Measurements from ENCODE around the gene RAB44. TPM values are rescaled to one million over a fixed set of nuclear protein-coding genes. Genes with fewer than 3 reads are reported as not detected.

RAB44 gene
- polyA plus RNA-seq, 1 of the 3 experiments (the other 2 are of a cell fraction) = 0.12 TPM

DNA sequence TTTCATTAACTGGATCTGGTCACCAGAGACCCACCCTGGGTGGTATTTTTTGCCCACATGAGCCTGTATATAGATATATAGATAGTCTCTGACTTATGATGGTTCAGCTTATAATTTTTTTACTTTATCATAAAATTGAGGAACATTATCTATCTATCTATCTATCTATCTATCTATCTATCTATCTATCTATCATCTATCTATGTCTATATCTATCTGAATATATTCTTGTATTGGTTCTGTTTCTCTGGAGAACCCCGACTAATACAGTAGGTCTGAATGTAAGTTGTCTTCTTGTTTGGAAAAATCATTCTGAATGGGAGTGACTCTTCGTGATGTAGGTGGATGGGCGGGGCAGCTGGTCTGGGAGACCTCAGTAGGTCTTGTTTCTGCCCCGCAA, 32.4 kb upstream of the RAB44 start:
- no peak for DNase-seq
- TF ChIP-seq NRF1 (IDR thresholded peaks at IDR 0.05; ENCODE audit: low read depth, low read length) (no peak), JUND (IDR thresholded peaks at IDR 0.05) (no peak), CTCF (IDR thresholded peaks at IDR 0.05) (no peak), RAD21 (IDR thresholded peaks at IDR 0.05; ENCODE audit: low read length) (no peak), CHD2 (IDR thresholded peaks at IDR 0.05; ENCODE audit: low read length, partially characterized antibody) (no peak), SMC3 (IDR thresholded peaks at IDR 0.05; ENCODE audit: low read depth, low read length) (no peak), RCOR1 (IDR thresholded peaks at IDR 0.05; ENCODE audit: low read length) (no peak), EP300 (IDR thresholded peaks at IDR 0.05; ENCODE audit: borderline replicate concordance in 1 of 2, low read depth in 1 of 2, low read length in 1 of 2) (no peak), MEF2A (IDR thresholded peaks at IDR 0.05; ENCODE audit: borderline replicate concordance, low read depth) (no peak), YY1 (IDR thresholded peaks at IDR 0.05; ENCODE audit: low read depth) (no peak)
- TF ChIP-seq, protein P1, sequence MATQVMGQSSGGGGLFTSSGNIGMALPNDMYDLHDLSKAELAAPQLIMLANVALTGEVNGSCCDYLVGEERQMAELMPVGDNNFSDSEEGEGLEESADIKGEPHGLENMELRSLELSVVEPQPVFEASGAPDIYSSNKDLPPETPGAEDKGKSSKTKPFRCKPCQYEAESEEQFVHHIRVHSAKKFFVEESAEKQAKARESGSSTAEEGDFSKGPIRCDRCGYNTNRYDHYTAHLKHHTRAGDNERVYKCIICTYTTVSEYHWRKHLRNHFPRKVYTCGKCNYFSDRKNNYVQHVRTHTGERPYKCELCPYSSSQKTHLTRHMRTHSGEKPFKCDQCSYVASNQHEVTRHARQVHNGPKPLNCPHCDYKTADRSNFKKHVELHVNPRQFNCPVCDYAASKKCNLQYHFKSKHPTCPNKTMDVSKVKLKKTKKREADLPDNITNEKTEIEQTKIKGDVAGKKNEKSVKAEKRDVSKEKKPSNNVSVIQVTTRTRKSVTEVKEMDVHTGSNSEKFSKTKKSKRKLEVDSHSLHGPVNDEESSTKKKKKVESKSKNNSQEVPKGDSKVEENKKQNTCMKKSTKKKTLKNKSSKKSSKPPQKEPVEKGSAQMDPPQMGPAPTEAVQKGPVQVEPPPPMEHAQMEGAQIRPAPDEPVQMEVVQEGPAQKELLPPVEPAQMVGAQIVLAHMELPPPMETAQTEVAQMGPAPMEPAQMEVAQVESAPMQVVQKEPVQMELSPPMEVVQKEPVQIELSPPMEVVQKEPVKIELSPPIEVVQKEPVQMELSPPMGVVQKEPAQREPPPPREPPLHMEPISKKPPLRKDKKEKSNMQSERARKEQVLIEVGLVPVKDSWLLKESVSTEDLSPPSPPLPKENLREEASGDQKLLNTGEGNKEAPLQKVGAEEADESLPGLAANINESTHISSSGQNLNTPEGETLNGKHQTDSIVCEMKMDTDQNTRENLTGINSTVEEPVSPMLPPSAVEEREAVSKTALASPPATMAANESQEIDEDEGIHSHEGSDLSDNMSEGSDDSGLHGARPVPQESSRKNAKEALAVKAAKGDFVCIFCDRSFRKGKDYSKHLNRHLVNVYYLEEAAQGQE (IDR thresholded peaks at IDR 0.05; ENCODE audit: low read depth, low read length) = no peak
- TF ChIP-seq, protein P2, sequence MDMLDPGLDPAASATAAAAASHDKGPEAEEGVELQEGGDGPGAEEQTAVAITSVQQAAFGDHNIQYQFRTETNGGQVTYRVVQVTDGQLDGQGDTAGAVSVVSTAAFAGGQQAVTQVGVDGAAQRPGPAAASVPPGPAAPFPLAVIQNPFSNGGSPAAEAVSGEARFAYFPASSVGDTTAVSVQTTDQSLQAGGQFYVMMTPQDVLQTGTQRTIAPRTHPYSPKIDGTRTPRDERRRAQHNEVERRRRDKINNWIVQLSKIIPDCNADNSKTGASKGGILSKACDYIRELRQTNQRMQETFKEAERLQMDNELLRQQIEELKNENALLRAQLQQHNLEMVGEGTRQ (IDR thresholded peaks at IDR 0.05; ENCODE audit: borderline replicate concordance, low read depth, low read length) = no peak
- TF ChIP-seq, protein P3, sequence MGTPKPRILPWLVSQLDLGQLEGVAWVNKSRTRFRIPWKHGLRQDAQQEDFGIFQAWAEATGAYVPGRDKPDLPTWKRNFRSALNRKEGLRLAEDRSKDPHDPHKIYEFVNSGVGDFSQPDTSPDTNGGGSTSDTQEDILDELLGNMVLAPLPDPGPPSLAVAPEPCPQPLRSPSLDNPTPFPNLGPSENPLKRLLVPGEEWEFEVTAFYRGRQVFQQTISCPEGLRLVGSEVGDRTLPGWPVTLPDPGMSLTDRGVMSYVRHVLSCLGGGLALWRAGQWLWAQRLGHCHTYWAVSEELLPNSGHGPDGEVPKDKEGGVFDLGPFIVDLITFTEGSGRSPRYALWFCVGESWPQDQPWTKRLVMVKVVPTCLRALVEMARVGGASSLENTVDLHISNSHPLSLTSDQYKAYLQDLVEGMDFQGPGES (IDR thresholded peaks at IDR 0.05; ENCODE audit: low read depth, low read length) = no peak
- Histone ChIP-seq H3K36me3 (replicated peaks in 1 of 2; ENCODE audit: control insufficient read depth in 1 of 2, insufficient read depth in 2 of 2, low read length in 1 of 2) (no peaks in the 10 kb centered on the region), H2AFZ (ENCODE audit: low read depth) (no peak overlapping the region), H3K4me3 (ENCODE audit: low read depth in 2 of 2, low read length in 1 of 2) (no peak overlapping the region), H3K4me1 (ENCODE audit: control insufficient read depth in 1 of 2, insufficient read depth in 2 of 2, low read depth in 1 of 2, low read length in 1 of 2) (peaks cover 19 to 24% of the 10 kb centered on the region in 2 experiments), H3K9me2 (no peaks in the 10 kb centered on the region), H3K27me3 (ENCODE audit: insufficient read depth) (no peaks in the 10 kb centered on the region), H3K9ac (no peak overlapping the region), H3K9me3 (no peaks in the 10 kb centered on the region), H4K20me1 (ENCODE audit: insufficient read depth) (no peaks in the 10 kb centered on the region), H3K79me2 (ENCODE audit: insufficient read depth) (no peaks in the 10 kb centered on the region), H3F3A (replicated peaks; ENCODE audit: insufficient read depth) (peaks cover 8% of the 10 kb centered on the region), H3K4me2 (no peak overlapping the region), H3K27ac (ENCODE audit: low read depth in 2 of 2, low read length in 1 of 2) (no peak overlapping the region)
- CTCF ChIA-PET = no interaction called here
- WGBS (ENCODE audit: low lambda C conversion rate) = 100% methylated on average over 4 of the region's 4 CpGs
- POLR2A ChIA-PET = interaction anchor here (1.4 kb wide), 1 partner anchor 11 kb away, joined by 3 read pairs; no protein-coding TSS in a partner anchor

Measured in SK-N-SH (cell line).